ENCODE results near the gene ZNF783.

The ZNF783 gene

DNA sequence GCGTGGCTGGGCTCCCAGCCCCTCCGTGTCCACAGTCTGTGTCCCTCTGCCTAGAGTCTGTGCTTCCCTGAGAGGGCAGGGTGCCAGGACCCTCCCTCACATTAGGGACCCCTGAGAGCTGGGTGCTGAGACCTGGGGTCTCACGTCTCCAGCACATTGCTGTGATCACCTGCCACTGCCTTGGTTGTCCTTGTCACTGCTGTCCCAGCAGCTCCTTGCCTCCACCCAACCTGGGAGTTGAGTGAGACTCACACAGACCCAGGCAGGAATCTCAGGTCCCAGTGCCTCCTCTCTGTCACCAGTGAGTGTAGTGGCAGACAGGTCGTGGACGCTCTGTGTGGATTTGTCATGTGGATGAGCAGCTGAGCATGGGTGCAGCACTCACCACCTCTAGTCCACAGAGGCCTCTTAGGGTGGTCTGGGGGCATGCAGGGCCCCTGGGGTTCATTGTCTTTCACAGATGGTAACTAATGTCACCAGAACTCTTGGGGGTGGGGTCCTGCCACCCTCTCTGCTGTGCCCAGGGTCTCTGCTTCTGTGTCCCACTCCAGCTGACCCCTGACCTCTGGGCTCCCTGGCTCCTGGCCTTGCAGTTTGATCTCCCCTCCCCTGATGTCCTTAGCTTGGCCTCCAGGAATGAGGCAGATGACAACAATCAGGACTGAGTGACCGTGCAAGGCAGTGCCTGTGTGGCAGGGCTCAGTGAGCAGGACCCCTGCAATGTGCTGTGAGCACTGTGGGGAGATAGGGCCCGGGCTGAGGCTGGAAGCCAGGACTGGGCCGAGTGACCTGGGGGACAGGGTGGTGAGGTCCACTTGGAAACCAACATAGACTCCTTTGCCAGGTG lies 18.9 kb downstream of the ZNF783 start:
- no peak for DNase-seq

DNA sequence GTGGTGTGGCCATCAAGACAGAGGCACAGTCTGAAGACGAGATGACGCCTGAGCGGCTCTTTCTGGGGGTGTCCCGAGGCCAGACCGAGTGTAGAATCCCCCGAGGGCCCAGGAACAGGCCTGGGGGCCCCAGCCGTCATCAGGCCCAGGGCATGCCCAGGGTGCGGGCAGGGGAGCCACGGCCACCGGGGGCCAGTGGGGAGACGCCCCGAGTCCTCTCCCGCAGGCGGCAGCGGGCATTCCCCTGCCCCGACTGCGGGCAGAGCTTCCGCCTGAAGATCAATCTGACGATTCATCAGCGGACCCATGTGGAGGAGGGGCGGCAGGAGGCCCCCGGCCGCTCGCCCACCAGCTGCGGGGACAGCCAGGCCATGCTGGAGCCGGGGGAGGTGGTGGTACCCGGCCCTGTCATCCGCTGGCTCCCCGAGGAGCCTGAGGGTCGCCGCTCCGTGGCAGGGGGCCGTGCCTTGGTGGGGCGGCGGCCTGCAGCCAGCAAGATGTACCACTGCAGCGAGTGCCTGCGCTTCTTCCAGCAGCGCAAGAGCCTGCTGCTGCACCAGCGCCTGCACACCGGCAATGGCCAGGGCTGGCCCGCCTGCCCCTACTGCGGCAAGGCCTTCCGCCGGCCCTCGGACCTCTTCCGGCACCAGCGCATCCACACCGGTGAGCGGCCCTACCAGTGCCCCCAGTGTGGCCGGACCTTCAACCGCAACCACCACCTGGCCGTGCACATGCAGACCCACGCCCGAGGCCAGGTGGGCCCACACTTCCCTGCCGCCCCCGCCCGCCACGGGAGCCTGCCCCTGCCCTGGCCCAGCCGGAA lies 19.7 kb downstream of the ZNF783 start:
- no peak for DNase-seq

DNA sequence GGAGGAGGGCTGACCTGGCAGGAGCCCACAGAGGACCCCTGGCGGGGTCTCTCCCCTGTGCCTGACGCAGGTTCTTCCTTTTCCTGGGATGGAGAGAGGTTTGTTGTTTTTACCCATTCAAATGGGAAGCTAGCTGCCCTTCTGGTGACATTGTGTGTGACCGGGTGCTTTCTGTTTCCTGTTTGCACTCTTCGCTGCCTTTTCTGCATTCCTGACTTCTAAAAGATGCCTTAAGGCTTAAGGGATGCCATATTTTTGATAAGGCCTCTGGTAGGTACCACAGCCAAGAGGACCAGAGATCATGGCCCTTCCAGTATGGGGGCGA lies 20.3 kb downstream of the ZNF783 start:
- DNase-seq: no peak

DNA sequence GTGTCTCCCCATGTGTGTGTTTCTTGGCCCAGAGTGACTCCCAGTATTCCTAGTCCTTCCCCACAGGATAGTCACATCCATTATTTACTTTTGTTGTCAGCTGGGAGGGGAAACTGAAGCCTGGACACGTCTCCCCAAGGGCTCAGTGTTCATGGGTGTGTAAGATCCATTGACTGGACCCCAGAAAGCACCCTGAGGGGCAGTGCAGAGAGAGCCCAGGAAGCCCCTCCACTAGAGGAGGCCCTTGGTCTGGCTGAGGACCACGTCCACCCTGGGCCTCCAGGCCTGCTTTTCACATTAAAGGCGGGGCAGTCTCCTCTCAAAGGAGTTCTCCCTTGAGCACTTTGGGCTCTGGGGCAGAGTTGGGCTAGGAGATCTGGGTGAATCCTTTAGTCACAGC lies 21.3 kb downstream of the ZNF783 start:
- no peak for DNase-seq

GRCh38 chr7:149284343-149284742 lies 22.3 kb downstream of the ZNF783 start:
- DNase-seq: no peak

GRCh38 chr7:149284850-149285585 lies 23.0 kb downstream of the ZNF783 start:
- peak; percentile 90 for DNase-seq

DNA sequence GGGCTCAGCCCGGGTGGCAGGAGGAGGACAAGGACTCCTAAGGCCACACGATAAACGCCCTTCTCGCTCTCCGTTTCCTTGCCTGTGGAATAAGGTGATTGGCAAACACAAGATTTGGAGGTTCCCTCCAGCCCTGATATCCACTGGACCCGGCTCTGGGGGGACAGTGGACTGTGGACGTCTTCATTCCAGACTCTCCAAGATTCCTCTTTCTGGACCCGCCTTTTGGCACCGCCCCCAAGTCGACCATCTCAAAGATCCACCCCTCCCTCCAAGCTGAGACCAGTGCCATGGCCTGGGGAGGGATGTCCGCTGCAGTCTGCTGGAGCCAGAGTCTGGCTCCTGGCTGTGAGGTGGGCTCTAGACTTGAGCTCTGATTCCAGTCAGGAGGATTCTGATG lies 23.6 kb downstream of the ZNF783 start:
- DNase-seq: no peak

- no peak for DNase-seq
Observed at GRCh38 chr7:149286811-149287400, 24.9 kb downstream of the ZNF783 start.

DNA sequence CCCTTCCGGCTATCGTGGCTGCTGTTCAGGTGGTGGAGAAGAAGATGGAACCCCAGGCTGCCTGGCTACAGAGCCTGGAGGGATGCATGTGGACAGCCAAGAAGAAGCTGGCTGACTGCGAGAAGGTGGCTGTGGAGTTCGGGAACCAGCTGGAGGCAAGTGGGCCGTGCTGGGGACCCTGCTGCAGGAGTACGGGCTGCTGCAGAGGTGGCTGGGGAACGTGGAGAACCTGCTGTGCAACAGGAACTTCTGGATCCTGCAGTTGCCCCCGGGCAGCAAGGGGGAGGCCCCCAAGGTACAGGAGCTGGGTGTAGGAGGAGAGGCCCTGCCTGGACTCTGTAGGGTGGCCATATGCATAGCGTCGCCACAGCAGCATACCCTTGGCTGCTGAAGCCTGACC lies 25.6 kb downstream of the ZNF783 start:
- no peak for DNase-seq

GRCh38 chr7:149289262-149289661 lies 27.3 kb downstream of the ZNF783 start:
- DNase-seq: no peak

GRCh38 chr7:149289856-149290255 lies 27.9 kb downstream of the ZNF783 start:
- DNase-seq: no peak

GRCh38 chr7:149291036-149291780 lies 29.2 kb downstream of the ZNF783 start:
- DNase-seq: no peak

- DNase-seq: no peak
Observed at GRCh38 chr7:149291781-149292461, 29.9 kb downstream of the ZNF783 start.

DNA sequence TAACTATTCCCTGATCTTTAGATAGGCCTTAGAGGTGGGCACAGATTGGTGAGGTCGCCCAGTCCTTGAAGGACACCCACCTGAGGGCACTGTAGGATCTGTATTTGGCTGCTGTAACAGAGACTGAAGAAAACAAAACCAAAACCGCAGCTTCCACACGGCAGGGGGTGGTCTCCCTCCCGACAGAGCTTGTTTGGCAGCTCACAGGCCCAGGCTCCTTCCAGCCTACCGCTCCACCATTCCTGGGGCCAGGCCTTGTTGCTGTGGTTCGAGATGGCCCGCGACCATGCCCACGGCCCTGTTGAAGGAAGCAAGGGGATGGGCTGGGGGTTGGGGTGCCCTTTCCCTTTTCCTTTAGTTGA lies 30.4 kb downstream of the ZNF783 start:
- no peak for DNase-seq

GRCh38 chr7:149293338-149293737 lies 31.3 kb downstream of the ZNF783 start:
- no peak for DNase-seq

DNA sequence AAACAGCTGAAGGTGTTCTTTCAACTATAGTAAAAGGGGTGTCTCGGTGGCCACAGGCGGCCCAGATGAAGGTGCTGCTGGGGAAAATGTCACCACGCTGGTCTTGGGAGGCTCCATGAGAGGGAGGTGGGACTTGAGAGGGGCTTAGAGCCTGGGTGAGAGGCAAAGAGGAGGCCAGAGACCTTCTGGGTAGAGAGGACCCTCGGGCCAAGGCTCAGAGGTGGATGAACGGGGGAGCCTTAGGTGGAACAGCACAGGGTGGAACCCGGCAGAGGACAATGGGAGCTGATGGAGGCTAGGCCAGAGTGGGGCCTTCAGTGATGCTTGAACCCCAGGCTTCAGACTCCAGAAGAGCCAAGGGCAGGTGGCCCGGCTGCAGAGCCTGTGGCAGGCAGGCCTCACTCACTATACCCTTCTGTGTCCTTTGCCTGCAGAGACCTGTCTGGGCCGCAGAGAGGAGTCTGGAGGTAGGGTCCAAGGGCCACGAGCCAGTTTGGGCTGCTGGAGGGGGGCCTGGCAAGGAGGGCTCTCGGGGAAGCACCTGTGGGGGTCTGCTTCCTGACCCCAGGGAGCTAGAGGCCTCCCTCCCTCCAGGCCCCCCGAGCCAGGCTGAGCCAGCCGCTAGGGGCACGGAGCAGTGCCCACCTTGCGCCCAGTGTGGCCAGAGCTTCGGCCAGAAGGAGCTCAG lies 32.1 kb downstream of the ZNF783 start:
- DNase-seq: no peak

DNA sequence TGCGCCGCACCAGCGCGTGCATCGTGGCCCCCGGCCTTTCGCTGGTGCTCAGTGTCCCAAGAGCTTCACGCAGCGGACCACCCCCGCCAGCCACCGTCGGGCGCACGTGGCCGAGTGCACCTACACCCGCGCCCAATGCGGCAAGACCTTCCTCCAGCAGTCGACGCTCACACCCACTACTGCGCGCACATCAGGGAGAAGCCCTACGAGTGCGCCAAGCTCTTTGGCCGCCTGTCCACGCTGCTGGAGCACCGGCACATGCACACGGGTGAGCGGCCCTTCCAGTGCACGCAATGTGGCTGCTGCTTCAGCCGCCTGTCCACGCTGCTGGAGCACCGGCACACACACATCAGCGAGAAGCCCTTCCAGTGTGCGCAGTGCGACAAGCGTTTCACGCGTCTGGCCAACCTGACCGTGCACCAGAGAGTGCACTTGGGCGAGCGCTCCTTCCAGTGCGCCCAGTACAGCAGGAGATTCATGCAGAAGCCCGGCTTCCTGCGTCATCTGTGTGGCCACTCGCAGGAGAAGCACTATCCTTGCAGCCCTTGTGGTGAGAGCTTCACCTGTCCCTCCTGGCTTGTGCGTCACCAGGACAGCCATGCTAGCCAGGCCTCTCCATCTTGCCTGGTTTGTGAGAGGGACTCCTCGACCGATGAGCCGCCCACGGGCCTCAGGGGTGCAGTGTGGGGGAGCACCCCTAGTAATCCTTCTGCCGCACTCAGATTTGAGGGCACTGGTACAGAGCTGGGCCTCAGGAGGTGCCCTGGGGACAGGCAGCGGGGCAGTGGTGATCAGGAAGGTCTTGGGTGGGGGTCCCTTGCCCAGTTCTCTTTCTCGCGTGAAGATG lies 32.9 kb downstream of the ZNF783 start:
- no peak for DNase-seq

DNA sequence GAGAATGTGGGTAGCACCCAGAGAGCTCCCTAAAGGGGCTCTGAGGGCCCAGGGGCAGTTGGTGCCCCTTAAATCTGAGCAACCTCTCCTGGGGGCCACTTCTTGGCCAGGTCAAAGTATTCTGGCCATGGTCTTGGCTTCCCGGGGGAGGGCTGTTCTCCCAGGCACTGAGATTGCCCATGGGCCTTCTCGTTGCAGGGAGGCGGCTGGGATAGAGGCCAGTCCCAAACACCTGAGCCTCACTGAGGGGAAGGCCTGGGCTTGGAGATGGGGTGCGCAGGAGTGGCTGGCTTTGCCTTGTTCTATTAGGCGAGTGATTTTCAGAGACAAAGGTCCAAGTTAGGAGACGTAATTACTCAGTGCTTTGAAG lies 33.5 kb downstream of the ZNF783 start:
- no peak for DNase-seq

GRCh38 chr7:149296368-149296767 lies 34.4 kb downstream of the ZNF783 start:
- DNase-seq: no peak
